Stimulated activated naive CD4-positive, alpha-beta T cell treated with Interleukin-2 at 50 U/mL for 16 hours (primary cell): ENCODE data around the gene DOCK3.
"Not testable (repeated sequence)": the region's sequence is repeated elsewhere in the genome, so short reads cannot be mapped to it uniquely, and the experiment has no call there.

ENCODE experiments used
- DNase-seq: peaks from one replicate; lab custom pipeline; 2025; lab: John Stamatoyannopoulos, UW

Gene DOCK3

GRCh38 chr3:51221959-51222358 is 547.2 kb downstream of the DOCK3 start:
- DNase-seq, result no peak

GRCh38 chr3:51224283-51224682 is 549.6 kb downstream of the DOCK3 start:
- DNase-seq, result no peak

GRCh38 chr3:51224843-51225242 is 550.1 kb downstream of the DOCK3 start:
- DNase-seq, result no peak

GRCh38 chr3:51242939-51243338 is 568.2 kb downstream of the DOCK3 start:
- no peak for DNase-seq

- DNase-seq, result no peak
Measured at GRCh38 chr3:51243924-51244323, 569.2 kb downstream of the DOCK3 start.

- no peak for DNase-seq
Measured at GRCh38 chr3:51245867-51246266, 571.1 kb downstream of the DOCK3 start.

GRCh38 chr3:51257870-51258269 is 583.1 kb downstream of the DOCK3 start:
- DNase-seq, result no peak

GRCh38 chr3:51264166-51264565 is 589.4 kb downstream of the DOCK3 start:
- not testable (repeated sequence) for DNase-seq

- DNase-seq, result no peak
Measured at GRCh38 chr3:51268132-51268531, 593.4 kb downstream of the DOCK3 start.

- no peak for DNase-seq
Measured at GRCh38 chr3:51269466-51269865, 594.7 kb downstream of the DOCK3 start.

- DNase-seq, result no peak
Measured at GRCh38 chr3:51270559-51270958, 595.8 kb downstream of the DOCK3 start.

GRCh38 chr3:51271172-51271571 is 596.4 kb downstream of the DOCK3 start:
- no peak for DNase-seq

- DNase-seq, result no peak
Measured at GRCh38 chr3:51274052-51274451, 599.3 kb downstream of the DOCK3 start.

- no peak for DNase-seq
Measured at GRCh38 chr3:51275111-51275805, 600.5 kb downstream of the DOCK3 start.

- no peak for DNase-seq
Measured at GRCh38 chr3:51276046-51276445, 601.3 kb downstream of the DOCK3 start.

- no peak for DNase-seq
Measured at GRCh38 chr3:51279448-51279847, 604.7 kb downstream of the DOCK3 start.

GRCh38 chr3:51280176-51280575 is 605.4 kb downstream of the DOCK3 start:
- no peak for DNase-seq

- no peak for DNase-seq
Measured at GRCh38 chr3:51282931-51283330, 608.2 kb downstream of the DOCK3 start.

GRCh38 chr3:51283421-51283820 is 608.7 kb downstream of the DOCK3 start:
- DNase-seq, result no peak

- no peak for DNase-seq
Measured at GRCh38 chr3:51295625-51296024, 620.9 kb downstream of the DOCK3 start.

- no peak for DNase-seq
Measured at GRCh38 chr3:51297333-51297732, 622.6 kb downstream of the DOCK3 start.

GRCh38 chr3:51304230-51304629 is 629.5 kb downstream of the DOCK3 start:
- DNase-seq, result no peak

GRCh38 chr3:51306093-51306492 is 631.4 kb downstream of the DOCK3 start:
- no peak for DNase-seq

- no peak for DNase-seq
Measured at GRCh38 chr3:51307458-51307857, 632.7 kb downstream of the DOCK3 start.
